GM18858 (cell line): Measurements from ENCODE around the gene ACSM3.
"Not testable (repeated sequence)": the region's sequence is repeated elsewhere in the genome, so short reads cannot be mapped to it uniquely, and the experiment has no call there.

ENCODE experiments used
- ATAC-seq: cut with Tn5 transposase; IDR thresholded peaks from one replicate; pipeline ENCODE4 v1.9.1; 2021; ENCODE audit not compliant: unreplicated experiment

Gene ACSM3

GRCh38 chr16:20763461-20764232, at the start of gene ACSM3:
ACSM3 (plus strand) TSS chr16:20764014; CDS start chr16:20770035, 6,021 bp downstream.
- ATAC-seq = peak; percentile 90

- not testable (repeated sequence) for ATAC-seq
These were observed 46.1 kb upstream of the ACSM3 start for GRCh38 chr16:20717718-20718117.

GRCh38 chr16:20720251-20720650, 43.6 kb upstream of the ACSM3 start:
- no peak for ATAC-seq

GRCh38 chr16:20726661-20727060, 37.2 kb upstream of the ACSM3 start:
- no peak for ATAC-seq

GRCh38 chr16:20727181-20727580, 36.6 kb upstream of the ACSM3 start:
- ATAC-seq = no peak

GRCh38 chr16:20729141-20729540, 34.7 kb upstream of the ACSM3 start:
- ATAC-seq = no peak

GRCh38 chr16:20734056-20734455, 29.8 kb upstream of the ACSM3 start:
- no peak for ATAC-seq

GRCh38 chr16:20734782-20735181, 29.0 kb upstream of the ACSM3 start:
- no peak for ATAC-seq

- no peak for ATAC-seq
These were observed 28.3 kb upstream of the ACSM3 start for GRCh38 chr16:20735490-20735889.

- ATAC-seq = no peak
These were observed 23.6 kb upstream of the ACSM3 start for GRCh38 chr16:20740007-20740883.

GRCh38 chr16:20740901-20741521, 22.8 kb upstream of the ACSM3 start:
- ATAC-seq = peak; percentile 60

GRCh38 chr16:20741554-20742285, 22.1 kb upstream of the ACSM3 start, which contains the start of gene THUMPD1:
THUMPD1 (minus strand) TSS chr16:20741818; CDS start chr16:20741739, 79 bp downstream.
- ATAC-seq = peak; percentile 66

- no peak for ATAC-seq
These were observed 20.2 kb upstream of the ACSM3 start for GRCh38 chr16:20743591-20743990.

- ATAC-seq = no peak
These were observed 18.8 kb upstream of the ACSM3 start for GRCh38 chr16:20744922-20745440.

GRCh38 chr16:20746461-20746860, 17.4 kb upstream of the ACSM3 start:
- ATAC-seq = no peak

GRCh38 chr16:20747030-20747816, 16.6 kb upstream of the ACSM3 start:
- ATAC-seq = no peak

GRCh38 chr16:20749474-20749873, 14.3 kb upstream of the ACSM3 start:
- ATAC-seq = no peak

- ATAC-seq = no peak
These were observed 13.3 kb upstream of the ACSM3 start for GRCh38 chr16:20750558-20750957.

- ATAC-seq = no peak
These were observed 10.1 kb upstream of the ACSM3 start for GRCh38 chr16:20753727-20754126.

GRCh38 chr16:20755238-20755637, 8.6 kb upstream of the ACSM3 start:
- ATAC-seq = no peak
